Uterus (tissue), 2 donors: ENCODE data around the gene RAB10.

Source experiments
- POLR2A ChIP-seq, 2 donors: fragments of 450-650 bp; IDR thresholded peaks; one replicate each; pipeline ENCODE4 v1.6.1; 2016; ENCODE audit warnings: antibody characterized with exemption in 2 of 2, mild to moderate bottlenecking in 1 of 2, moderate library complexity in 1 of 2
- TF ChIP-seq, protein P1 (sequence below), 4 experiments: fragments of 200-600 bp in 2 of 4; fragments of 450-650 bp in 2 of 4; sonication (generic) in 2 of 4; IDR thresholded peaks; one replicate each; pipeline ENCODE4 v1.5.1; 2016 to 2019; ENCODE audit warnings: antibody characterized with exemption in 4 of 4, mild to moderate bottlenecking in 2 of 4, moderate library complexity in 1 of 4

DNA sequence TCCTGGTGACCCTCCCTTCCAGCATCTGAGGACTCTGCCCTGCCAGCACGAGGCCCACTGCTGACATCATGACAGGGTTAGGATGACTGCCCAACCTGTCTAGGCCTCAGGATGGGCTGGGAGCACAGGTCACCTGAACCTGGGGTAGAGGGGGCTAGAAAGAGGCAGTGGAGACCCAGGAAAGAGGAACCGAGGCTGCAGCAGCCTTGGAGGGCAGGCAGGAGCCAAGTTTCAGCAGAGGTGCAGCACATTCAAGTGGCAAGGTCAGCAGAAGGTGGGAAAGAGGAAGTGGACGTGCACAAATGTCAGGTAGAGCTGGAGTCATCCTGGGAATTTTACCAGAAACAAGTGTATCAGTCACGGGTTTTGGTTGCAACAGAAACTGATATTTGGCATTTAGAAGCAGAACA is 13.6 kb upstream of the RAB10 start:
- no peak for TF ChIP-seq POLR2A (IDR thresholded peaks at IDR 0.05)
- TF ChIP-seq, protein P1, sequence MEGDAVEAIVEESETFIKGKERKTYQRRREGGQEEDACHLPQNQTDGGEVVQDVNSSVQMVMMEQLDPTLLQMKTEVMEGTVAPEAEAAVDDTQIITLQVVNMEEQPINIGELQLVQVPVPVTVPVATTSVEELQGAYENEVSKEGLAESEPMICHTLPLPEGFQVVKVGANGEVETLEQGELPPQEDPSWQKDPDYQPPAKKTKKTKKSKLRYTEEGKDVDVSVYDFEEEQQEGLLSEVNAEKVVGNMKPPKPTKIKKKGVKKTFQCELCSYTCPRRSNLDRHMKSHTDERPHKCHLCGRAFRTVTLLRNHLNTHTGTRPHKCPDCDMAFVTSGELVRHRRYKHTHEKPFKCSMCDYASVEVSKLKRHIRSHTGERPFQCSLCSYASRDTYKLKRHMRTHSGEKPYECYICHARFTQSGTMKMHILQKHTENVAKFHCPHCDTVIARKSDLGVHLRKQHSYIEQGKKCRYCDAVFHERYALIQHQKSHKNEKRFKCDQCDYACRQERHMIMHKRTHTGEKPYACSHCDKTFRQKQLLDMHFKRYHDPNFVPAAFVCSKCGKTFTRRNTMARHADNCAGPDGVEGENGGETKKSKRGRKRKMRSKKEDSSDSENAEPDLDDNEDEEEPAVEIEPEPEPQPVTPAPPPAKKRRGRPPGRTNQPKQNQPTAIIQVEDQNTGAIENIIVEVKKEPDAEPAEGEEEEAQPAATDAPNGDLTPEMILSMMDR (IDR thresholded peaks at IDR 0.05), result no peak
